CD14-positive monocyte (primary cell): ENCODE results near the gene MTUS2. TPM values are rescaled to one million over a fixed set of nuclear protein-coding genes. Genes with fewer than 3 reads are reported as not detected.

Experiments
- DNase-seq, 3 donors: peaks; one replicate each; pipeline ENCODE4 v3.0.0-alpha.2; 2011 to 2022
- H2AFZ ChIP-seq: 2 replicates; pipeline ENCODE4 v1.6.0; 2012; ENCODE audit warnings: mild to moderate bottlenecking, low read depth, low read length, inconsistent platforms; ENCODE audit not compliant: insufficient read depth, poor library complexity, severe bottlenecking
- H3K27ac ChIP-seq, 2 donors: 1 replicate in 1 of 2; 2 replicates in 1 of 2; pipeline ENCODE4 v1.5.1; 2012 to 2013; ENCODE audit warnings: low read length in 2 of 2, control low read depth in 1 of 2, inconsistent platforms in 1 of 2, low read depth in 1 of 2, mild to moderate bottlenecking in 1 of 2
- H3K27me3 ChIP-seq, 2 donors: one replicate each; pipeline versions ENCODE4 v1.6.0 to v1.6.1; 2011 to 2013; ENCODE audit warnings: low read length in 2 of 2; ENCODE audit not compliant: control insufficient read depth in 2 of 2, insufficient read depth in 2 of 2
- H3K36me3 ChIP-seq, 2 donors: replicated peaks in 1 of 2; 1 replicate in 1 of 2; 2 replicates in 1 of 2; pipeline versions ENCODE4 v1.5.1 to v1.6.1; 2012 to 2013; ENCODE audit warnings: low read length in 2 of 2, control low read depth in 1 of 2, inconsistent platforms in 1 of 2, mild to moderate bottlenecking in 1 of 2; ENCODE audit not compliant: insufficient read depth in 2 of 2, control insufficient read depth in 1 of 2
- H3K4me1 ChIP-seq, 2 donors: 1 replicate in 1 of 2; 2 replicates in 1 of 2; pipeline versions ENCODE4 v1.5.1 to v1.6.1; 2012 to 2013; ENCODE audit warnings: low read length in 2 of 2, control low read depth in 1 of 2, inconsistent platforms in 1 of 2, mild to moderate bottlenecking in 1 of 2, moderate library complexity in 1 of 2; ENCODE audit not compliant: insufficient read depth in 2 of 2, control insufficient read depth in 1 of 2
- H3K4me2 ChIP-seq: replicated peaks from 2 replicates; pipeline ENCODE3; 2012; ENCODE audit warnings: low read length, moderate library complexity, mild to moderate bottlenecking; ENCODE audit not compliant: poor library complexity, severe bottlenecking; ENCODE audit errors: extremely low read depth
- H3K4me3 ChIP-seq, 3 experiments: fragments of 200-600 bp in 1 of 3; sonication (generic) in 1 of 3; replicated peaks in 1 of 3; 1 replicate in 2 of 3; 2 replicates in 1 of 3; pipeline ENCODE4 v1.5.1; 2011 to 2013; ENCODE audit warnings: low read length in 3 of 3, mild to moderate bottlenecking in 3 of 3, control low read depth in 2 of 3, low read depth in 2 of 3, inconsistent platforms in 1 of 3, moderate library complexity in 1 of 3
- H3K79me2 ChIP-seq: 2 replicates; pipeline ENCODE4 v1.6.0; 2012; ENCODE audit warnings: mild to moderate bottlenecking, control low read depth, inconsistent platforms, low read length, moderate library complexity; ENCODE audit not compliant: insufficient read depth
- H3K9ac ChIP-seq: 2 replicates; pipeline ENCODE4 v1.6.0; 2017; ENCODE audit warnings: low read length, mild to moderate bottlenecking; ENCODE audit not compliant: insufficient read depth, poor library complexity, severe bottlenecking
- H3K9me3 ChIP-seq, 2 donors: replicated peaks in 1 of 2; 1 replicate in 1 of 2; 2 replicates in 1 of 2; pipeline versions ENCODE4 v1.5.1 to v1.6.1; 2012 to 2013; ENCODE audit warnings: low read length in 2 of 2, control low read depth in 1 of 2; ENCODE audit not compliant: control insufficient read depth in 1 of 2, insufficient read depth in 1 of 2
- H4K20me1 ChIP-seq: 2 replicates; pipeline ENCODE4 v1.6.0; 2012; ENCODE audit warnings: mild to moderate bottlenecking, low read length, control low read depth, moderate library complexity; ENCODE audit not compliant: insufficient read depth
- H3K27ac Mint-ChIP-seq, 7 donors: one replicate each; pipeline ENCODE4 v1.8.0; 2020; ENCODE audit warnings: mild to moderate bottlenecking in 7 of 7, mixed read lengths in 7 of 7, moderate library complexity in 6 of 7, inconsistent platforms in 2 of 7
- H3K27me3 Mint-ChIP-seq, 3 donors: one replicate each; pipeline ENCODE4 v1.8.0; 2021 to 2022; ENCODE audit warnings: low read depth in 3 of 3, mild to moderate bottlenecking in 3 of 3, mixed read lengths in 3 of 3, moderate library complexity in 3 of 3, inconsistent platforms in 1 of 3
- H3K36me3 Mint-ChIP-seq, 2 donors: one replicate each; pipeline ENCODE4 v1.8.0; 2020; ENCODE audit warnings: mixed read lengths in 2 of 2, inconsistent platforms in 1 of 2, mild to moderate bottlenecking in 1 of 2
- H3K4me1 Mint-ChIP-seq: one replicate; pipeline ENCODE4 v1.8.0; 2020; ENCODE audit warnings: mild to moderate bottlenecking, mixed read lengths
- H3K4me3 Mint-ChIP-seq, 2 donors: one replicate each; pipeline ENCODE4 v1.8.0; 2020; ENCODE audit warnings: mild to moderate bottlenecking in 2 of 2, mixed read lengths in 2 of 2, moderate library complexity in 1 of 2
- H3K9me3 Mint-ChIP-seq, 7 donors: one replicate each; pipeline ENCODE4 v1.8.0; 2020 to 2022; ENCODE audit warnings: mixed read lengths in 7 of 7, mild to moderate bottlenecking in 6 of 7, moderate library complexity in 6 of 7, inconsistent platforms in 2 of 7
- CTCF ChIP-seq: fragments of 200-600 bp; IDR thresholded peaks from one replicate; pipeline ENCODE4 v1.8.0; 2022; ENCODE audit warnings: antibody characterized with exemption, mild to moderate bottlenecking
- WGBS: methylation state at CpG from one replicate; pipeline ENCODE4 v1.1.5; 2013; ENCODE audit warnings: missing lambda C conversion rate; ENCODE audit not compliant: insufficient coverage; 5-methylcytosine and 5-hydroxymethylcytosine counted together
- intact Hi-C, 2 donors: fragments of 100-400 bp; cut with micrococcal nuclease; formaldehyde crosslinking; loops; one replicate each; pipeline versions ENCODE4 v1.15.0 to v1.15.1; 2023
- polyA plus RNA-seq, 3 donors: library from polyadenylated mRNA; depleted of rRNA in 1 of 3; unstranded in 2 of 3; stranded (reverse) in 1 of 3; fragments of 300-500 nt in 2 of 3; fragments of >200 nt in 1 of 3; fragmentation: Illumina TruSeq in 2 of 3; gene quantifications; 1 replicate in 2 of 3; 2 replicates in 1 of 3; pipeline ENCODE4 v1.2.3, GENCODE V29; 2012 to 2021

MTUS2 gene
- polyA plus RNA-seq, 3 donors, result 0.04 TPM; not detected in 2

- H2AFZ ChIP-seq, result no peak overlapping the region
- WGBS, result 92% methylated on average over 3 of the region's 4 CpGs
- no peaks in the 10 kb centered on the region for H3K9me3 ChIP-seq
Measured at GRCh38 chr13:29483623-29484022, 663.5 kb downstream of the MTUS2 start.

GRCh38 chr13:29484236-29484635 lies 664.1 kb downstream of the MTUS2 start:
- Histone ChIP-seq H3K79me2 (no peaks in the 10 kb centered on the region), H2AFZ (no peak overlapping the region), H3K27ac (no peak overlapping the region), H3K9me3 (no peaks in the 10 kb centered on the region), H3K4me3 (no peak overlapping the region), H3K27me3 (no peaks in the 10 kb centered on the region), H3K9ac (no peak overlapping the region), H4K20me1 (no peaks in the 10 kb centered on the region), H3K36me3 (no peaks in the 10 kb centered on the region), H3K4me2 (no peak overlapping the region), H3K4me1 (peaks cover 5 to 7% of the 10 kb centered on the region in 2 donors)
- Mint-ChIP-seq H3K9me3 (no peaks in the 10 kb centered on the region), H3K27ac (peak overlapping the region in 1 of 7 donors; percentile 28), H3K4me3 (no peak overlapping the region), H3K27me3 (peaks cover 1 to 11% (median 2%) of the 10 kb centered on the region in 3 donors), H3K4me1 (peaks cover 9% of the 10 kb centered on the region), H3K36me3 (no peaks in the 10 kb centered on the region)
- intact Hi-C loops, result no loop called here
- WGBS, result 94% methylated on average over 6 of the region's 7 CpGs
- no peak for TF ChIP-seq CTCF
- no peak for DNase-seq

More at GRCh38 chr13:29483623-29484022, 663.5 kb downstream of the MTUS2 start:
- Mint-ChIP-seq H3K4me1 (peaks cover 9% of the 10 kb centered on the region), H3K4me3 (no peak overlapping the region), H3K9me3 (no peaks in the 10 kb centered on the region), H3K27ac (no peak overlapping the region), H3K36me3 (no peaks in the 10 kb centered on the region), H3K27me3 (peaks cover 1 to 11% (median 2%) of the 10 kb centered on the region in 3 donors)
- Histone ChIP-seq H3K4me1 (peaks cover 5 to 7% of the 10 kb centered on the region in 2 donors), H3K79me2 (no peaks in the 10 kb centered on the region), H3K9ac (no peak overlapping the region), H3K36me3 (no peaks in the 10 kb centered on the region), H4K20me1 (no peaks in the 10 kb centered on the region), H3K4me3 (no peak overlapping the region), H3K27me3 (no peaks in the 10 kb centered on the region), H3K4me2 (no peak overlapping the region), H3K27ac (no peak overlapping the region)
- TF ChIP-seq CTCF, result no peak
- intact Hi-C loops, result no loop called here
- DNase-seq, result no peak
